DMS79 treated with DMSO at 0.1 percent for 48 hours (cell line): ENCODE results near the gene KIF26A.

Experiments used
- DNase-seq: peaks from one replicate; lab custom pipeline; 2025; lab: John Stamatoyannopoulos, UW

KIF26A gene

DNA sequence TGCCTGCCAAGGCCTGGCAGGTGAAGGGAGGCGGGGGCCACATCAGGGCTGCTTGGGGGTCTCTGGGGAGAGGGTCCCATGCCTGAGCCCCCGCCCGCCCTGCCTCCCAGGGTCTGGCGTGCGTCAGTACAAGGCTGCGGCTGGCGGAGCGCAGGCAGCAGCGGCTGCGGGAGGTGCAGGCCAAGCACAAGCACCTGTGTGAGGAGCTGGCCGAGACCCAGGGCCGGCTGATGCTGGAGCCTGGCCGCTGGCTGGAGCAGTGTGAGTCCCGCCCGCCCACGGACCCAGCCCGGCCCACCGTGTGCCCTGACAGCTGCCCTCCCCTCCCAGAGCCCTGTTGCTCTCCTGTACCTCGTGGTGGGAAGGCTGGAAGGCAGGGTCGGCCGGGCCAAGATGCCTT is 40.7 kb downstream of the KIF26A start:
- no peak for DNase-seq

DNA sequence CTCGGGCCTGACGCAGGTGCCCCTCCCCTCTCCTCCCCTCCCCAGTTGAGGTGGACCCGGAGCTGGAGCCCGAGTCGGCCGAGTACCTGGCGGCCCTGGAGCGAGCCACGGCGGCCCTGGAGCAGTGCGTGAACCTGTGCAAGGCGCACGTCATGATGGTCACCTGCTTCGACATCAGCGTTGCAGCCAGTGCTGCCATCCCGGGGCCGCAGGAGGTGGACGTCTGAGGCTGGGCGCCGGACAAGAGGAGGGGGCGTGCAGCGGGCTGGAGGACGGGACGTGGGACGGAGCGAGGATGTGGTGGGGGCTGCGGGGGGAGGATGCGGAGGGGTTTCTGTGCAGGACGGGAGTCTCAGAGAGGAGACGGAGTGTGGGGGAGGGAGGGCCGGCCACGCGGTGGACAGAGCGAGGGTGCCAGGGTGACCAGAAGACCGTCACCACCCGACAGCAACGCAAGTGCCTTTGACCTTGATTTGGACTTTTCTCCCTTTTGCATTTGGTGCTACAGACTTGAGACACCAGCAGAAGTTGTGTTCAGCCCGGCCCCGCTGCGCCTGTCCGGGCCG is 41.3 kb downstream of the KIF26A start:
- no peak for DNase-seq

- DNase-seq = no peak
These were observed 42.3 kb downstream of the KIF26A start for GRCh38 chr14:104180561-104181165.

DNA sequence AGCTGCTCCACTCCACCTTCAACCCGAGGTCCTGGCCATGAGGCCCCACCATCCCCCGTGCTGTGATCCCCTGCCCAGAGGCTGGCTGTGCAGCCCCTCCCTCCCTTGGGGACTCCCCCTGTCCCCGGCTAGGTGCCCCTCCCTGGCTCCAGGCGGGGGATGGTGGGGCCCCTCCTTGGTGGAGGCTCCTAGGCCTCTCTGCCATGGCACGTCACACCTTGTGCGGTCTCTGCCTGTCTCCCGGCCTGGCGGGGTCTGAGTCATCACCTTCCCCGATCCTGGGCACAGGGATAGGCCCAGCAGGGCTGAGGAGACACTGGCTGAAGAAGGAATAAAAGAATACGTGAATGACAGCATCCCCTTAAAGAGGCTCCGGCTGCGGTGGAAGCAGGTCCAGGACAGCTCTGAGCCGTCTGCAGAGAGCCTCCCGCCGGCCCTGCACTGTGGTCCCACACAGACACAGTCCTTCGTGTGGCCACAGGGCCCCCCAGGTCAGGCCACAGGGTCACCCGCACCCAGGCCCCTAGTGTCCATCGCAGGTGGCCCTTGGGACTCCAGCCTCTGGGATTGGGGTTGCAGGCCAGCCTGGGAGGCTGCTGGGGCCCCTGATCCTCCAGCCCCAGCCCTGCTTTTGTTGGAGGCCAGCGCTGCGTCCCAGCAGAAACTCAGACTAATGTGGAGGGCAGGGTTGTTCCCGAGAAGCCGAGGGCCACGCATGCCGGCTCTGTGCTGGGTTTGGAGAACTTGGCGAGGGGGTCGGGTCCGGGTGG is 43.6 kb downstream of the KIF26A start:
- DNase-seq = no peak

DNA sequence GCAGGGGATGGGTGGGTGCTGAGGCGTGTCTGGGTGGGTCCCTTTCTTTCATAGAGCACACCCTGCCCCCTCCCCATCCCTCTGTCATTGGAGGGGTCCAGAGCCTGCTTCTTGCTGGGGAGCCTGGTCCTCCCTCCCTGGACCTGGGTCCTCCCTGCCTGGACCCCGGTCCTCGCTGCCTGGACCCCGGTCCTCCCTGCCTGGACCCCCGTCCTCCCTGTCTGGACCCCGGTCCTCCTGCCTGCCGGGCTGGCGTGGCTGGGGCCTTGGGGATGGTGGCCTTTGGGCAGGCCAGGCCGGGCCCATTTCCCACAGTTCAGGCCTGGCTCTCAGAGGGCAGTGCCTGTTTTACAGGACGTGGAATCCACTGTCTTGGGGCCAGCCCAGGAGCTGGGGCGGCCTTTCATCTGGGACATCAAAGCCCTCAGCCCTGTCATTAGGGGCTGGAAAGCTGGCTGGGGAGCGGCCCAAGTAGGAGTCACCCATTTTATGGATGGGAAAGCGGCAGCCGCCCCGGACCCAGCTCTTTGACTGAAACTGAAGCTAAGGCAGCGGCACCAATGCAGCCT is 44.6 kb downstream of the KIF26A start:
- no peak for DNase-seq

- no peak for DNase-seq
These were observed 45.4 kb downstream of the KIF26A start for GRCh38 chr14:104183796-104184195.

DNA sequence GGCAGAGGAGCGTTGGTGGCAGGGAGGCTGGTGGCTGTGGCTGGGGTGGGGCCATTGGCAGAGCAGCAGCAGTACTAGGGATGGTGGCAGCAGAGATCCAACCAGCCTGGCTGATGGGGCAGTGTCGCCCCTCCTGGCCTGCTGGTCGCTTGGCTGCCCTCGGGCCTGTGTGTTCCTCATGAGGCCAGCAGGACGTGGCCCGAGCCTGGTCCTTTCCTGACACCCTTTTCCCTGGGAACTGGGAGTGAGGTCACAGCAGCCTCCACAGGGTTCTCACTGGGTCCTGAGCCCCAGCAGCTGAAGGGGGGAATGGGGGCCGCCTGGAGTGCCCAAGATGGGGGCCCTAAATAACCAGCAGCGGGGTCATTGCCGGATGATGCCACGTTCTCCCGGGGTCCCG is 46.1 kb downstream of the KIF26A start:
- no peak for DNase-seq

- no peak for DNase-seq
These were observed 46.6 kb downstream of the KIF26A start for GRCh38 chr14:104184911-104185499.

DNA sequence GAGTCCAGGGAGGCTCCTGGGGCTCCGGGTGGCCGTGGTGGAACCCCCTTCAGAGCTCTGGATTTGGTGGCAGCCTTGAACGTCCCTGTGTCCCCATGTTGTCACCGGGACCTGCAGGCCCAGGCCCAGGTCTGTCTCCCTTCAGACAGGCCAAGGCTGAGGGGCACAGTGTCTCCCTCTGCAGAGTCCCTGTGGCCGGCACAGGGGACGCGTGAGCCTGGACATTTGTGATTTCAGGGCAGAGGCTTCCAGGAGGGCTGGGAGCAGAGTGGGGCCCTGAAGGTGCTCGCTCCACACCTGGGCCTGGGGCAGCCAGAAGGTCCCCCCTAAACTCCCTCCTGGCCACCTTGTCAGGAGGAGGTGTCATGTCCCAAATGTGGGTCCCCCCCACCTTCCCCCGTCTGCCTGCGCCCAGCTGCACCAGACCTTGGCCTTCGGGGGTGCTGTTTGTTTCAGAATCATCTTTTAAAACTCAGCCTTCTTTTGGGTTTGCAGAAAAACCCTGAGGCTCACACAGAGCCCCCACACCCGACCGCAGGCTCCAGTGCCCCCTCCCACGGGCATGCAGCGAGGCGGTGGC is 47.6 kb downstream of the KIF26A start:
- no peak for DNase-seq

DNA sequence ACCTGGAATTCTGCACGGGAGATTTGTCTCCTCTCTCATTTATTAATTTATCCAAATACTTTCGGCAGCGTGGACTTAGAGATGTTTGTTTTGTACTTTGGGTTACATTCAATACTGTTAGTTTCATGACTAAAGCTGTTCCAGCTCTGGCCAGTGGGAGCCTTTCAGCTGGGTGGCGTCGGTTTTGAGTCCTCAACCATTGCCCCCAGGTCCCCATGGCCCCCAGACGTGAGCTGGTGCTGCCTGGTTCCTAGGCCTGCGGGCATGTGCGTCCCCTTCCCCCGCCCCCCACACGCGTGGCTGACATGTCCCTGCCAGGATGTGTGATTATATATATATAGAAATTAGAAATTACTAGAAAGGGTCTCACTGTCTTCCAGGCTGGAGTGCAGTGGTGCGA is 48.2 kb downstream of the KIF26A start:
- DNase-seq = no peak

DNA sequence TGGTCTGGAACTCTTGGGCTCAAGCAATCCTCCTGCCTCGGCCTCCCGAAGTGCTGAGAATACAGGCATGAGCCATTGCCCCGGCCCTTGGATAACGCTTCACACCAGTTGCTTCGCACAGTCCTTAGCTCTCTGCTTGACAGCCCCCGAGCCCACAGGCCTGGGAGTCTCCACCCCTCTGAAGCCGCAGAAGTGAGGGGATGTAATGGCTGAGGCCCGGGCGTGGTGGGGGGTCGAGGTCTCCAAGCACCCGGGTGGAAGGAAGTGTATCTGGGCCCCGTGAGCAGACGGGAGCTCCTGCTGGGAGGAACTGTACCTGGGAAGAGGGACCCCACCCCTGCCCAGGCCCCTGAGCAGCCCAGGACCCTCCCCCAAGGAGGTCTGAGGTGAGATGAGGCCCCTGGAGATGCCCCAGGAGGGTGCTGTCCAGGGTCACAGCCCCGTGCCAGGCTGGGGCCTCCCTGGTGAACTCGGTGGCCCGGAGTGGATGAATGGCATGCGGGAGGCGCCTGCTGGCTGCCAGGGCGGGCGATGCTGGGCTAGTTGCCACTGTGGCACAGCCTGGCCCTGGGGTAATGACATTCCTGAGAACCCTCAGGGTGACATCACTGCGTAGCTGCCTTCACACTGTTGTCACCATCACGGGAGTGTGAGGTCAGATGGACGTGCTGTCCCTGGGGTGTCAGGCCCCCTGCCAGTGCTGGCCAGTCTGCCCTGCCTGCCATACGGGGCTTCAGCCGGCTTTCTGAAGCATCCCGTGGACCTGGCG is 48.9 kb downstream of the KIF26A start:
- DNase-seq = no peak

DNA sequence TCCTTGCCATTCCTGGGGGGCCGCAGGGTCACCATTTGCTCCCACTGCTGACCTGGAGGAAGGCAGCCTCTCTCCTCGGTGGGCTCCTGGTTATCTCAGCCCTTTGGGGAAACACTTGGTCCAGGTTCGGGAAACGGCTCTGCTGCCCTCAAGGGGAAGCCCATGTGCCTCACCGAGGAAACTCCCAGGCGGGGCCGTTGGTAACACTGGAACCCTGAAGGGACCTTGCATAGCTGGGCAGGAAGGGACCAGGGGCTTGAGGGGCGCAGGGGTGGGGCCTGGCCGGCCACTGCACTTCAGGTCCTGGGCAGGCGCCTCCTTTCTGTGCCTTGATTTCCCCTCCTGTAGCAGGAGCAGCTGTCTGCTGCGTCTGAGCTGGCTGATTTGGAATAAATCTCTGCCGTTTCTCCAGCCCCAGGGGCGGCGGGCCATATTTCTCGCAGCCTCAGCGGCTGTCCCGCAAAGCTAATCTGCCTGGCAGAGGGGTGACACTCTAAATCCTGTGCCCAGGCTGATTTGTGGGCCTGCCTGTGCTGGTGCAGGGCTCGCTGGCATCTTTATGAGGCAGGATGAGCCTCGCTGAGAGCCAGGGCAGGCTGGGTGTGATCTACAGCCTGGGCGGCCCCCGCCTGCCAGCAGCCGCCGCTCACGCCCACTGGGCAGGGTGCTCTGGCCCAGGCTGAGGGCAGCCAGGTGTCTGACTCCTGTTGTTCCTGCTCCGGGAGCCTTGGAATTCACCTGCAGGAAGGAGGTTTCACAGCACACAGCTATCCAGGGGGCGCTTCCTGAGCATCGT is 49.7 kb downstream of the KIF26A start:
- DNase-seq = peak; percentile 54

DNA sequence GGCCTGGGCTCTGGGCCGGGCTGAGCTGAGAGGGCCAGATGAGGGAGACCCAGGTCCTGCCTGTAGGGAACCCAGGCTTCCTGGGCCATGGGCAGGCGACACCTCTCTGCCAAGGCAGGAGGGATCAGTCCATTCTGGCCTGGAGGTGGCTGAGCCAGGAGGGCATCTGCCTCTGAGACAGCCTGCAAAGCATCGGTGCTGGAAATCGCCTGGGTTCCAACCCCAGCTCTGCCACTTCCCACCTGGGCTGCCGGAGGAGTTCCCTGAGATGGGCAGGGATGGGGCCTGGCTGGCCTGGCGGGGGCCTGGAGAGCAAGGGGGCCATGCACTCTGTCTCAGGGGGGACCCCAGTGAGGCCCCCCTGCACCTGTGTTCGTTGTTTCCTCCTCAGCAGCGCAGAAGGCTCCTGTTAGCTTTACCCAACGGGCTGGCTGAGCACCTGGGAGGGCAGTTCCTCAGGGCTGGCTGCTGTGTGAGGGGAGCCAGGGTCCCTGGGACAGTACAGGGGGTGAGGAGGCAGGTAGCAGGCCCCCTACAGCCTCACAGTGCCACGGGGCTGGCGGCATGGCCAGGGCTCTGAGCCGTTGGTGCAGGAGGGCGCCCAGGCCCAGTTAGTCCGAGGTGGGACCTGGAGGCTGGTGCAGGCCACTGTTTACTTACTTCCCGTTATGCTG is 50.5 kb downstream of the KIF26A start:
- no peak for DNase-seq

DNA sequence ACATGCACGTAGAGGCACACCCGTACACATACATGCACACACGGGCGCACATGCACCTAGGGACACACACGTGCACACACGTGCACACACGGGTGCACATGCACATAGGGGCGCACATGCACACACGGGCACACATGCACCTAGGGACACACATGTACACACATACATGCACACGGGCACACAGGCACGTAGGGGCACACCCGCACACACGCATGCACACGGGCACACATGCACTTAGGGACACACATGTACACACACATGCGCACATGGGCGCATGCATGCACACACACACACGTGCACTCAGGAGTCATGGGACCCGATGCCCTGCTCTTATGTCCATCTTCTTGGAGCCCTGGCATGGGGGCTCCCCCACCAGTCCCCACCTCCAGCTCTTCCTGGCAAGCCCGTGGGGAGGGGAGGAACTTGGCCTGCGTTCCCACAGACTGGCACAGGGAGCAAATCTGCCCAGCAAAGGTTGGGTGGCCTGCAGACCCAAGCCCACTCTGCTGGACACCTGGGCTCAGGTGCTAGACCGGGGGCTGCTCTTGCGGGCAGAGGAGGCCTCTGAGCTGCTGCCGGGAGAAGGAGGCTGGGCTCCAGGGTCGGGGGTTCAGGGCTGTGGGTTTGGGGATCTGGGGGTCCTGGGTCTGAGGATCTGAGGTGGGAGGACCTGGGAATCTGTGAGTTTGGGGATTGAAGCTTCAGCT is 51.4 kb downstream of the KIF26A start:
- no peak for DNase-seq

- DNase-seq = no peak
These were observed 52.1 kb downstream of the KIF26A start for GRCh38 chr14:104190396-104191000.

DNA sequence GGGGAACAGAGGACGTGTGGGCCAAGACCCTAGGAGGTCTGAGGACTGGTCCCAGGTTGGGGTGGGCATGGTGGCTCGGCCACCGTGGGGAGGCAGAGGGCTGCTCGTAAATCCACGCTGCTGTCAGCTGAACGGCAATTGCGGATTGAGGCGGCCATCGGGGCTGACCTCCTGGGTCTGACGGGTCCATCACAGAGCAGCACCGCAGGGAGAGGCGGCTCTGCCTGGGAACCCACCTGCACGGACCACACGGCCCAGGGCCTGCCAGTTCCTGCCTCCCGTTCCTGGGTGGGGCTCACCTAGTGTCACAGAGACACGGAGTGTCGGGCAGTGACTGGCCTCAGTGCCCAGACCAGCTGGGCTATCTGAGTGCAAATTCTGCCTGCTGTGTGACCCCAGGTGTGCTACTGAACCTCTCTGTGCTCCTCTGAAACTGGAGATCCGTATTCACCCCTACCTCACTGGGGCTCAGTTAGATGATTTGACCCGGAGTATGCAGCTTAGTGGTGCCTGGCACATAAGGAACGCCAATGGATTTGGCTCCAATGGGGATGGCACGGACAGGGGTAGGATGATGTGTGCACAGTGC is 53.1 kb downstream of the KIF26A start:
- no peak for DNase-seq

DNA sequence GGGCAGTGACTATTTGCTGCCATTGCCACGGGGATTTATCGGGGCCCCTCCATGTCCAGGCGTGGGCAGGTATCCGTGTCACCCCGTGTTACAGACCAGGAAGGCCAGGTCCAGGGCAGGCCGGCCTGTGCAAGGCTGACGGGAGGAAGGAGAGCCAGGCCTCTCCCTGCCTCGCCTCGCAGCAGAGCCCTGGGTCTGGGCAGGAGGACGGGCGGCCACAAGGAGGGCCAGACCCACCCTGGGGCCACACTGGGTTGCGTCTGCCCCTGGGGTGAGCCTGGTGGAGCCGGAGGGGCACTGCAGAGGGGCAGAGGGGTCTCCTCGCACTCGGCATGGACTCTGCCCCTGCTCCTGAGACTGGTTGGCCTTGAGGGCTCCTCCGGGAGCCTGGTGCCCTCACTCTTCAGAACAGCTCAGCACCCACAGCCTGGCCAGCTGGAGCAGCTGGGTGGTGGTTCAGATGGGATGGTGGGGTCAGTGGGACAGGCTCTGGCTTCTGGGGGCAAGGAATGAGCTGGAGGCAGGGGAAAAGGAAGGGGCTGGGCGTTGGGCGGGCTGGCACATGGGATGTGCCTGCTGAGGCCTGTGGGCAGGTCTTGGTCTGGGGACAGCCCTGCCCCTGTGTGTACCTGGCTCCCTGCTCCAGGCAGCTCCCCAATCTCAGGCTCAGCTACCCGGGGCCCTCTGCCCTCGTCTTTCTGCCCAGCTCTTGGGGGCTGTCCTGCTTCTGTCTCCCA is 53.9 kb downstream of the KIF26A start:
- no peak for DNase-seq

GRCh38 chr14:104192883-104193245 is 54.5 kb downstream of the KIF26A start:
- no peak for DNase-seq
